Amniotic epithelial cell (primary cell): Measurements from ENCODE around the gene JCAD.
A peak's percentile ranks its signal among the peaks of the same experiment; 100 is the strongest.
"Not testable (repeated sequence)": the region's sequence is repeated elsewhere in the genome, so short reads cannot be mapped to it uniquely, and the experiment has no call there.

Experiments
- DNase-seq: peaks from one replicate; pipeline ENCODE4 v3.0.0-alpha.2; 2010; ENCODE audit warnings: low read depth

JCAD gene

DNA sequence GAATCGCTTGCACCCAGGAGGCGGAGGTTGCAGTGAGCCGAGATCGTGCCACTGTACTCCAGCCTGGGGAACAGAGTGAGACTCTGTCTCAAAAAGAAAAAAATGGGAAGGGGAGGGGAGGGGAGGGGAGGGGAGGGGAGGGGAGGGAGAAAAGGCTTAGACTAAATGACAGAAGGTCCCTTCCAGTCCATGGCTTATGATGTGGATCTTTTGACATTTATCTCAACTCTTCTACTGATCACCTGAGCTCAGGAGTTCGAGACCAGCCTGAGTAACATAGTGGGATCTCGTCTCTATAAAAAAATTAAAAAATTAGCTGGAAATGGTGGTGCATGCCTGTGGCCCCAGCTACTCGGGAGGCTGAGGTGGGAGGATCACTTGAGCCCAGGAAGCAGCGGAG lies 34.0 kb downstream of the JCAD start:
- not testable (repeated sequence) for DNase-seq

DNA sequence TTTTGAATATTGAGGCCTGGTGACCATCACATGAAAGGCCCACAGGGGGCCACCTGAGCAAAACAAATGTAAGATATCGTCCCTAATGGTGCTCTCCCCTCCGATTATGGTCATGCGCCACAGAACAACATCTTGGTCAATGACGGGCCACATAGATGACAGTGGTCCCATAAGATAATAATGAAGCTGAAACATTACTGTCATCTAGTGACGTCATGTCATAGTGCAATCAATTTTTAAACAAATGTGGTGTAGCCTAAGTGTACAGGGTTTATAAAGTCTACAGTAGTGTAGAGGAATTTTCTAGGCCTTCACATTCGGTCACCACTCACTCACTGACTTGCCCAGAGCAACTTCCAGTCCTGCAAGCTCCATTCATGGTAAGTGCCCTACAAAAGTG lies 36.8 kb downstream of the JCAD start:
- DNase-seq = no peak

DNA sequence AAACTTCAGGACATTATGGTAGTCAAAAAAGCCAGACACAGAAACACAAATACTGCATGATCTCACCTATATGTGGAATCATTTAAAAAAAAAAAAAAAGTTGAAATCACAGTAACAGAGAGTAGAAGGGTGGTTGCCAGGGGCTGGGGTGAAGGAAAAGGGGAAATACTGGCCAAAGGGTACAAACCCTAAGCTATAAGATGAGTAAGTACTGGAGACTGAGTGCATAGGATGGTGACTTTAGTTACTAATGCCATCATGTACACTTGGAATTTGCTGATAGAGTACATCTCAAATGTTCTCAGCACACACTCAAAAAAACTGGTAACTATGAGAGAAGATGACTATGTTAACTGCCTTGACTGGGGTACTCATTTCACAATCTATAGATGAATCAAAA lies 39.9 kb downstream of the JCAD start:
- no peak for DNase-seq

- DNase-seq = no peak
These were observed 40.9 kb downstream of the JCAD start for GRCh38 chr10:30018496-30018895.

DNA sequence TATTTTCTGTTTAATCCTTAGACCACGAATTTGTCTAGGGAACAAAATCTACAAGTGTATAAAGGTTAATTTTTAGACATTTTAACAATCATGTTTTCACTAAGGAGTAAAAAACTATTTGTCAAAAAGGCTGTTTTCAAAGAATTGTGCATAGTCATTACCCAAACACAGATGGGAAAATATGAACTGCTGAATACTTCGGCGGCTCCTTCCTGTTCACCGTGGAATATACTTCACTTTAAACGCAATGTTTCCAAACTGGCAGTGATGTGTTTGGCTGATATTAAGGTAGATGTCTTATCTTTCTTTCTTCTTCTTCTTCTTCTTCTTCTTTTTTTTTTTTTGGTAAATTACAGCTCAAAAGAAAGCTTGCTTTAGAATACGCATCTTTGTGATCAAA lies 41.4 kb downstream of the JCAD start:
- DNase-seq = no peak

DNA sequence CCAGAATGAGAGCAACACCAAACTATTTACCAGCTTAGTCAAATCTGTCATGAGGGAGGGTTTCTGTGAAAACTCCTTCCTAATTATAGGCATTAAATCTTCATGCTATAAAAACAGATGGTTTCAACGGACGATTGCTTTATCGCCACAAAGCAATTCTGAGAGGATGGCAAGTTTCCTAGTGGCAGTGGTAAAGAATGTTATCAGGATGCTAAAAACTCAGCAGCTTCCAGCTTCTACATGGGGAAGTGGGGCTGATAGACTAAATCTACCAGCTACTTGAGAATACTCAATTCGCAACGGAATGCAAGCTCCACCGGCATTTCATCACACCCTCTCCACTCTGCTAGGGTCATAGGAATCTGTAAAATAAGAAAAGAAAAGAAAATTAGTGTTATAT lies 41.8 kb downstream of the JCAD start:
- no peak for DNase-seq

- DNase-seq = peak; percentile 63
These were observed 44.9 kb downstream of the JCAD start for GRCh38 chr10:30014511-30014910.

- peak; percentile 73 for DNase-seq
These were observed 45.6 kb downstream of the JCAD start for GRCh38 chr10:30013757-30014156.

DNA sequence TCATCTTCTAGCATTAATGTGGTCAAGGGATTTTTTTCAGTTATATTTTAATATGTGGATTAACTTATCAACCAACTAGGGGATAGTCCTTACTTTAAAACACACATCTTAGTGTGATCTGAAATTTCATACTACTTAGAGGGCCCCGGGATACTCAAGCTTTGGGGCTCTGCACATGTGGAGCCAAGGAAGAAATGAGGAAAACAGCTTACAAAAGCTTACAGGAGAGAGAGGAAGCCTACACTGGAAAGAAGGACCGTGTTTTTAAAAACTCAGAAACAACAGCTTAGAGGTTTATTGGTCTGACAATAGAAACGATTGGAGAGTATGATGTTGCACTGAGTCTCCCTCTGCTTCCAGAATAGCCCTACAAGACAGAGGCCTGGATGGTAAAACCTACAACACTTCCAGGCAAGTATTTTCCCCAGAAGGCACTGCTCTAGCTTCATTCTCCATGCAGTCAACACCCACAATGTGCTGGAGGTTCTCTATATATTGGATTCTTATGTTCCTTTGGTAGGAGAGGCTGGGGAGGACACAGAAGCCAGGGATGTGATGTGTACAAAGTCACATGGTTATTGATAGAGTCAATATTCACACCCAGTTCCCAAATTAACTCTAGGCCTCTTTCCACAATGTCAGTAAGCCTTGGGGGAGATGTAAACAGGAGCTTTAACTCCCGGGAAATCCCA lies 47.3 kb downstream of the JCAD start:
- DNase-seq = no peak

DNA sequence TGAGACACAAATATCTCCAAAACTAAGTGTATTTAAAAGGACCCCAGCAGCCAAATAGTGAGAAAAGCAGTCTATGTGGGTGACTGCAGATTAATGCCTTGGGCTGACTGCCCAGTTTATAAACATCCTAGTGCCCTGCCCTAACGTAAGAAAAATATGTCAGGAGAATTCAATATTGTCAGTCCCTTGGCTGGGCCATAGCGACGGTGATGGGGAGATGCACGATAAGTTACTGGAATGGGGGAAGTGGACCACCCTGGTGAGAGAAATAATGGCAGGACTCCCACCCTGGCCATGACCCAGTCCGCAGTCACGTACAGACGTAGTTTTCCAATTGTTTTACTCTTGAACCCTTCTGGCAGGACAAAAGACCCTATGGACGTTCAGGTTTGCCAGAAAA lies 48.0 kb downstream of the JCAD start:
- DNase-seq = no peak

GRCh38 chr10:30007406-30007805 lies 52.0 kb downstream of the JCAD start:
- no peak for DNase-seq

DNA sequence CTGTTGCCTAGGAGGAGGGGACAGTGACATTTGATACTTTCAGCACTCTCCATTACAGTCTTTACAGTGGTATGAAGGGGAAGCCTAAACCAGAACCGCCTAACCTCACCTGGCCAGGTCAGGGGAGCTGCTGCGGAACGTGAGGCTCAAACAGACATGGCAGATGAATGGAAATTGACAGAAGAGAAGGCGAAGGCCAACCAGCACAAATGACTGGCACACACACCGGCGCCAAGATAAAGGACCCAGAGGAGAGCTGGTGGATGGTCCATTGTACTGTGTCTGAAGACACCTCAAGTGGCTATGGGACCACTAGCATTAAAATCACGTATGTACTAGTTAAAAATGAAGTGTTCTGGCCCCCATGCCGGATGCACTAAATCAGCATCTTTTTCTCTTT lies 53.0 kb downstream of the JCAD start:
- DNase-seq = no peak

DNA sequence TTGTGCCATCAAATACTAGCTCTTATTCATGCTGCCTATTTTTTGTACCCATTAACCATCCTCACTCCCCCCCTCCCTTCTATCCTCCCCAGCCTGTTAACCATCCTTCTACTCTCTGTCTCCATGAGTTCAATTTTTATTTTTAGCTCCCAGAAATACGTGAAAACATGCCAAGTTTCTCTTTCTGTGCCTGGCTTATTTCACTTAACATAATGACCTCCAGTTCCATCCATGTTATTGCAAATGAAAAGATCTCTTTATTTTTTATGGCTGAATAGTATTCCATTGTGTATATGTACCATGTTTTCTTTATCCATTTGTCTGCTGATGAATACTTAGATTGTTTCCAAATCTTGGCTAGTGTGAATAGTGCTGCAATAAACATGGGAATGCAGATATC lies 54.3 kb downstream of the JCAD start:
- DNase-seq = not testable (repeated sequence)

DNA sequence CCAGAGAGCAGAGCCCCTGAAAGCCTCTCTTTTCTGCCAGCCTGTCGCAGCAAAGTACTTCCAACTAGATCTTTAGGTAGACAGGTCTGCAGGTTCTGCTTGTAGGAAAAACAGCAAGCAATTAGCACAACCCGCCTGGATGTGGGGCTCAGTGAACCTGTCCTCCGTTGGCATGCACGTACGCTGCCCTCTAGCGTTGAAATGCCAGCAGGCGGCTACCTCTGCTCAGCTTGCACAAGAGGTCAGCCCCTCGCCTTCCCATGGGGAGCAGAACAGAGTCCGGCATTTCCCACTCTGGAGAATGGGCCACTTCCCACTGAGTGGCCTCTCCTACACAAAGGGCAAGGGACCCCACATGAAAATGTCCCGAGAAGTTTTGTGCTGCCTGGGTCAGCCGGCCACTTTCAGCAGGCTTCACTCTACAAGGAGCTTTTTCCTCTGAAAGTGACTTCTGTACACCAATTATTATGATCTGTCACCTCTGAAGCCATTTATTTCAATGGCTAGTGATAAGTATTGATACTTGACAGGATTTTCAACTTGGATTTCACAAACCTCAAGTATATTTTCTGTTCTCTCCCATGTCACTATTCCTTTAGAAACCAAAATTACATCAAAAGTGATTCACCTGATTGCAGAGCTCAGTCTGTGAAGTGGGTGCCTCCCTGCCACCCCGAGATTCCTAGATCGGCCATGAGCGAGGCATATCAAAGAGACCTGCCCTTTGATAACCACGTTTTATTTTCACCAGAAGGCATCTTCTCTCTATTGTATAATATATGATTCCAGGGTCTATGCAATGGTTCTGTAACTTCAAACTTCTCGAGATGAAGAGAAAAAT lies 56.7 kb downstream of the JCAD start:
- DNase-seq = peak; percentile 83

DNA sequence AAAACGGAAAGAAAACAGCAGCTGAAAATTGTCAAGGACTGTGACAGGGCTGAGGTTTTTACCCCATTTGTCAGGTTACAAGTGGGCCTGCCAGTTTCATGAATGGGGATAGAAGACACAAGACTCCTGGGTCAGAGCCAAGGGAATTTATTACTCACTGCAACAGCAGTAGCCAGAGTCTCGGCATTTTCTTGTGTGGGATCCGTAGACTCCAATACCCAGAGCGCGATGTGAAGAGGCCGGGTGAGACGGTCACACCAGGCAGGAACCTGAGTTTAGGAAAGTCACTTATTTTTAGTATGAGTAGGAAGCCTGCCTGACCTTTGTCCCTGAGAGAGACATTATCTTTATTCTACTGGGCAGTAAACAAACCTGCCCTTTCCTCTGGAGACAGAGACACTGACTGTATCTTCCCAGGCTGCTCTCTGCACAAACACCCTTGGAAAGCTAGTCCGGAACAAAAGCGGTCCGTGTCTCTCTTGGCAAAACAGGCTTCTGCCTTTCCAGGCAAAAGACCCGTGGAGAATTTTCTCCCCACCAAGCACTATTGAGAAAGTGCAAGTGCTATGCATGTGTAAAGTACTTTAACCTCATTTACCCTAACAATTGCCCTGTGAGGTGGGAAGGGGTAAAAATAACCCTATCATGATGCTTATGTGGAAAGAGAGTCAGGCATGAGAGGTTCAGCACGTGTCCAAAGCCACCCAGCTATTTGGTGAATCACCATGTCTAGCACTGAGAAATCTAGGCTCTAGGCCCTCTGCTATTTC lies 58.4 kb downstream of the JCAD start:
- peak; percentile 91 for DNase-seq

- DNase-seq = peak; percentile 74
These were observed 61.1 kb downstream of the JCAD start for GRCh38 chr10:29998142-29998808.

- no peak for DNase-seq
These were observed 64.6 kb downstream of the JCAD start for GRCh38 chr10:29994811-29995210.

DNA sequence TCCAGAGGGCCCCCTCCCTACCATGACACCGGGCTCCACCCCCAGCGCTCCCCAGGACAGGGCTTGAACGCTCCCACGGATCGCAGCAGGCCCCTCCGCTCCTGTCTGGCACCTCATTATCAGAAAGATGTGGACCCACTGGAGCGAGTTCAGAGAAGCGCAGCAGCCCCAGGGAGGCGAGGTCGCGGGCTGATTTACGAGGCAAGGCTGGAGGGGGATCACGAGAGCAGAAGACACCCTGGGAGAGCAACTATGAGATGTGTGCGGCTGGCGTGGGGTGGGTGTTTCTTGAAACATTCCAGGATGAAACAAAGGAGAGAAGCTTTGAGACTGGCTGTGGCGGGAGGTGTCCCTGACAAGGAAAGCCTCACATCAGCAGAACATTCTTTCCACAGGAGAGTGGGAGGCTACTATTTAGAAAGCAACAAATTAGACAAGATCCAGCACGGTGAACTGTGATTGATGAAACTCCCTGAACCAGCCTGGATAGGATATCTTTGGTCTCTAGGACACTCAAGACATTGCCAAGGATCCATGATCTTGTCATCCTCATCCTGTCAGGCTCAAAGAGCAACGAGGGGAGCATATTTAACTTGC lies 66.0 kb downstream of the JCAD start:
- DNase-seq = peak; percentile 73

GRCh38 chr10:29992914-29993313 lies 66.5 kb downstream of the JCAD start:
- DNase-seq = no peak

- no peak for DNase-seq
These were observed 68.0 kb downstream of the JCAD start for GRCh38 chr10:29991382-29991781.

DNA sequence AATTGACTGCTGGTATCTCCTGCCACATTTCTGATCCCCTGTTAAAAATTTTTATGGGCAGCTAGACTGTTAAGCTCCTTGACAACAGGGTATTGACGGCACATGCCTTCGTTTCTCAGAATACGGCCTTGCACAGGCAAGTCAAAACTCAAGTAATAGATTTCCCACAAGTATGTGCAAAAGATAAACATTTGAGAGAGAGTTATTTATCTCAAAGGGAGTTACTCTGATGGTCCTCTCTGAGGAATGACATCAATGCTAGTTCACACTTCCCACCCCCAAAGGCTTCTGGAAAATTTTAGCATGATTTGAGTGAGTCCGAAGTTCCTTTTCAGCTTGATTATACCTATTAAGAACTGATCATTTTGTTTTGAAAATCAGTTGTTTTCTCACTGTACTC lies 71.9 kb downstream of the JCAD start:
- DNase-seq = peak; percentile 83
